ENCODE data around the gene CAPZA2.

The CAPZA2 gene

GRCh38 chr7:116862951-116863670, 724 bp downstream of the CAPZA2 start:
- peak in 1 of 2 donors; percentile 67 for DNase-seq
- H3K4me3 ChIP-seq: peak overlapping the region; percentile 73 to 94
- intact Hi-C loops (cut with DNase I; ENCODE audit: low total_unique reads): loop anchor here (10.0 kb wide), 1 partner anchor 62 kb away; no protein-coding TSS in a partner anchor
- H3K9me3 ChIP-seq: no peaks in the 10 kb centered on the region
- H3K36me3 ChIP-seq: no peaks in the 10 kb centered on the region
- peak overlapping the region; percentile 95 to 100 for H3K27ac ChIP-seq
- no peak for TF ChIP-seq CTCF (IDR thresholded peaks at IDR 0.05)
- H3K4me1 ChIP-seq: peaks cover 0 to 49% (median 13%) of the 10 kb centered on the region in 4 donors
- H3K27me3 ChIP-seq: no peaks in the 10 kb centered on the region

GRCh38 chr7:116863936-116864500, 1.6 kb downstream of the CAPZA2 start:
- Histone ChIP-seq H3K9me3 (no peaks in the 10 kb centered on the region), H3K27me3 (no peaks in the 10 kb centered on the region), H3K4me3 (peak overlapping the region; percentile 73 to 94), H3K36me3 (no peaks in the 10 kb centered on the region), H3K4me1 (peaks cover 0 to 58% (median 19%) of the 10 kb centered on the region in 4 donors), H3K27ac (peak overlapping the region; percentile 95 to 100)
- intact Hi-C loops (cut with DNase I; ENCODE audit: low total_unique reads): loop anchor here (10.0 kb wide), 1 partner anchor 61 kb away; no protein-coding TSS in a partner anchor
- DNase-seq: no peak
- no peak for TF ChIP-seq CTCF (IDR thresholded peaks at IDR 0.05)

- no peak overlapping the region for H3K4me3 ChIP-seq
Measured at GRCh38 chr7:116871061-116871700, 8.8 kb downstream of the CAPZA2 start.

GRCh38 chr7:116872026-116872425, 9.6 kb downstream of the CAPZA2 start:
- no peak overlapping the region for H3K27ac ChIP-seq
- DNase-seq: no peak
- H3K4me1 ChIP-seq: peaks cover 0 to 98% (median 47%) of the 10 kb centered on the region in 4 donors

More at GRCh38 chr7:116871061-116871700, 8.8 kb downstream of the CAPZA2 start:
- H3K27ac ChIP-seq: no peak overlapping the region
- H3K36me3 ChIP-seq: no peaks in the 10 kb centered on the region
- intact Hi-C loops (cut with DNase I; ENCODE audit: low total_unique reads): no loop called here
- H3K27me3 ChIP-seq: no peaks in the 10 kb centered on the region
- H3K4me1 ChIP-seq: peaks cover 0 to 97% (median 46%) of the 10 kb centered on the region in 4 donors
- no peak for DNase-seq
- TF ChIP-seq CTCF (IDR thresholded peaks at IDR 0.05): no peak
- H3K9me3 ChIP-seq: no peaks in the 10 kb centered on the region

GRCh38 chr7:116873619-116874018, 11.2 kb downstream of the CAPZA2 start:
- DNase-seq: no peak
- H3K4me3 ChIP-seq: no peak overlapping the region
- H3K9me3 ChIP-seq: no peaks in the 10 kb centered on the region
- no peaks in the 10 kb centered on the region for H3K36me3 ChIP-seq
- no peaks in the 10 kb centered on the region for H3K27me3 ChIP-seq
- TF ChIP-seq CTCF (IDR thresholded peaks at IDR 0.05): no peak
- H3K27ac ChIP-seq: no peak overlapping the region
- intact Hi-C loops (cut with DNase I; ENCODE audit: low total_unique reads): no loop called here
- peaks cover 0 to 97% (median 41%) of the 10 kb centered on the region in 4 donors for H3K4me1 ChIP-seq

More at GRCh38 chr7:116872026-116872425, 9.6 kb downstream of the CAPZA2 start:
- Histone ChIP-seq H3K27me3 (no peaks in the 10 kb centered on the region), H3K36me3 (no peaks in the 10 kb centered on the region), H3K4me3 (no peak overlapping the region), H3K9me3 (no peaks in the 10 kb centered on the region)
- TF ChIP-seq CTCF (IDR thresholded peaks at IDR 0.05): no peak
- intact Hi-C loops (cut with DNase I; ENCODE audit: low total_unique reads): no loop called here
